Panc1 (cell line): ENCODE results near the gene ADGRV1.
"Not testable (repeated sequence)": the region's sequence is repeated elsewhere in the genome, so short reads cannot be mapped to it uniquely, and the experiment has no call there.

Experiments used
- POLR2AphosphoS5 ChIP-seq: IDR thresholded peaks from 2 replicates; pipeline ENCODE4 v1.6.1; 2012; ENCODE audit warnings: mild to moderate bottlenecking, low read depth, low read length, moderate library complexity
- SIN3A ChIP-seq: IDR thresholded peaks from 2 replicates; pipeline ENCODE4 v1.6.1; 2012; ENCODE audit warnings: low read depth, mild to moderate bottlenecking, low read length, moderate library complexity, borderline replicate concordance; ENCODE audit not compliant: insufficient read depth
- TCF7L2 ChIP-seq: IDR thresholded peaks from 2 replicates; pipeline ENCODE4 v1.6.1; 2011; ENCODE audit warnings: mild to moderate bottlenecking, low read depth, low read length, inconsistent platforms
- TF ChIP-seq, protein P1 (sequence below): fragments of 450-650 bp; IDR thresholded peaks from 2 replicates; pipeline ENCODE4 v1.5.1; 2017; ENCODE audit warnings: mild to moderate bottlenecking

DNA sequence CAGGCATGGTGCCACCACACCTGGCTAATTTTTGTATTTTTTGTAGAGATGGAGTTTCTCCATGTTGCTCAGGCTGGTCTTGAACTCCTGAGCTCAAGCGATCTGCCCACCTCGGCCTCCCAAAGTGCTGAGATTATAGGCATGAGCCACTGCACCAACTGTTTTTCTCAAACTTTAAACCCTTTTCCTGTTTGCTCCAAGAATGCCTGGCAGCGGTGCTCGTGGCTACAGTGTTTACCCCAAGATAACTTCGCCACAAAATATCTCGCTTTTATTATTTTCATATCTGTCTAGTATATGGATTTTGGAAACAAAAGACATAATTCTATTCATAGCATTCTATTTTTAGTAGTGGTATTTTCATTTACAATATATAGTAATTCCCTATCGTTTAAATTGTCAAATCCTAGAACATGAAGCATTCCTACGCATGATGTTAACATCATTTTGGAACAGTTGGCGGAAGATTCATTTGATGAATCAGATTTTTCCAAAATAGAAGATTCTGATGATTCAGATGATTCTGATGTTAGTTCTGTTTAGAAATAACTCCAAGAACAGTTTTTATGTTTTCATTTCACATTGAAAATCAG is 504.6 kb downstream of the ADGRV1 start:
- not testable (repeated sequence) for TF ChIP-seq TCF7L2, SIN3A, POLR2AphosphoS5
- TF ChIP-seq, protein P1, sequence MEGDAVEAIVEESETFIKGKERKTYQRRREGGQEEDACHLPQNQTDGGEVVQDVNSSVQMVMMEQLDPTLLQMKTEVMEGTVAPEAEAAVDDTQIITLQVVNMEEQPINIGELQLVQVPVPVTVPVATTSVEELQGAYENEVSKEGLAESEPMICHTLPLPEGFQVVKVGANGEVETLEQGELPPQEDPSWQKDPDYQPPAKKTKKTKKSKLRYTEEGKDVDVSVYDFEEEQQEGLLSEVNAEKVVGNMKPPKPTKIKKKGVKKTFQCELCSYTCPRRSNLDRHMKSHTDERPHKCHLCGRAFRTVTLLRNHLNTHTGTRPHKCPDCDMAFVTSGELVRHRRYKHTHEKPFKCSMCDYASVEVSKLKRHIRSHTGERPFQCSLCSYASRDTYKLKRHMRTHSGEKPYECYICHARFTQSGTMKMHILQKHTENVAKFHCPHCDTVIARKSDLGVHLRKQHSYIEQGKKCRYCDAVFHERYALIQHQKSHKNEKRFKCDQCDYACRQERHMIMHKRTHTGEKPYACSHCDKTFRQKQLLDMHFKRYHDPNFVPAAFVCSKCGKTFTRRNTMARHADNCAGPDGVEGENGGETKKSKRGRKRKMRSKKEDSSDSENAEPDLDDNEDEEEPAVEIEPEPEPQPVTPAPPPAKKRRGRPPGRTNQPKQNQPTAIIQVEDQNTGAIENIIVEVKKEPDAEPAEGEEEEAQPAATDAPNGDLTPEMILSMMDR = not testable (repeated sequence)
